ENCODE results near the gene FUOM. TPM values are rescaled to one million over a fixed set of nuclear protein-coding genes. Genes with fewer than 3 reads are reported as not detected.

Gene FUOM
- total RNA-seq, 1 donor from 2014 or later: 75.5 TPM

DNA sequence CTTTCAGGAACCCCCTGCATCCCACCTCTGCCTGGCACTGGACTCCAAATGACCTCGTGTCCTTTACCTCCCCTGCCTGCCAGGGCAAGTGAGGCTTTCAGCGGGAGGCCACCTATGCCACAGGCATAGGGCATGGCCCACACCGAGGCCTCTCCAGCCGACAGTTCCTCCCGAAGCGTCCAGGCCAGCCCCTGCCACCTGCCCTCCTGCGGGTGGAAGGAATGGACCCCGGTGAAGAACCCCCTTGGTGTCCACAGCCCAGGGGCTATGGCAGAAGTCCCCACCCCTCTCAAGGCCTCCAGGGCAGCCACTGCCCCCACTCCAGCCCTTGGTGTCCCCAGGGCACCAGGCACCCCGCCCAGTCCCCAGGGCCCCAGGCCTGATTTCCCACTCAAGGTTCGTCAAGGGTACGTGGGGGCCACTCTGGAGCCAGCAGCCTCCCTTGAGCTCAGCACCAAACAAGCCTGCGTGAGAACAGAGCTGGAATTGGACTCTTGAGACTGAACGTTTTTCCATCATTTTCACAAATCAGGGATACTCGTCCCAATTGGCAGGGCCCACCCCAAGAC, 3.1 kb downstream of the FUOM start:
- H3K4me3 ChIP-seq (ENCODE audit: low read depth, low read length): no peak overlapping the region
- TF ChIP-seq, protein P1, sequence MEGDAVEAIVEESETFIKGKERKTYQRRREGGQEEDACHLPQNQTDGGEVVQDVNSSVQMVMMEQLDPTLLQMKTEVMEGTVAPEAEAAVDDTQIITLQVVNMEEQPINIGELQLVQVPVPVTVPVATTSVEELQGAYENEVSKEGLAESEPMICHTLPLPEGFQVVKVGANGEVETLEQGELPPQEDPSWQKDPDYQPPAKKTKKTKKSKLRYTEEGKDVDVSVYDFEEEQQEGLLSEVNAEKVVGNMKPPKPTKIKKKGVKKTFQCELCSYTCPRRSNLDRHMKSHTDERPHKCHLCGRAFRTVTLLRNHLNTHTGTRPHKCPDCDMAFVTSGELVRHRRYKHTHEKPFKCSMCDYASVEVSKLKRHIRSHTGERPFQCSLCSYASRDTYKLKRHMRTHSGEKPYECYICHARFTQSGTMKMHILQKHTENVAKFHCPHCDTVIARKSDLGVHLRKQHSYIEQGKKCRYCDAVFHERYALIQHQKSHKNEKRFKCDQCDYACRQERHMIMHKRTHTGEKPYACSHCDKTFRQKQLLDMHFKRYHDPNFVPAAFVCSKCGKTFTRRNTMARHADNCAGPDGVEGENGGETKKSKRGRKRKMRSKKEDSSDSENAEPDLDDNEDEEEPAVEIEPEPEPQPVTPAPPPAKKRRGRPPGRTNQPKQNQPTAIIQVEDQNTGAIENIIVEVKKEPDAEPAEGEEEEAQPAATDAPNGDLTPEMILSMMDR (conservative IDR thresholded peaks at IDR 0.05; ENCODE audit: low read depth, low read length): no peak
- no peak for DNase-seq (ENCODE audit: low read depth)

DNA sequence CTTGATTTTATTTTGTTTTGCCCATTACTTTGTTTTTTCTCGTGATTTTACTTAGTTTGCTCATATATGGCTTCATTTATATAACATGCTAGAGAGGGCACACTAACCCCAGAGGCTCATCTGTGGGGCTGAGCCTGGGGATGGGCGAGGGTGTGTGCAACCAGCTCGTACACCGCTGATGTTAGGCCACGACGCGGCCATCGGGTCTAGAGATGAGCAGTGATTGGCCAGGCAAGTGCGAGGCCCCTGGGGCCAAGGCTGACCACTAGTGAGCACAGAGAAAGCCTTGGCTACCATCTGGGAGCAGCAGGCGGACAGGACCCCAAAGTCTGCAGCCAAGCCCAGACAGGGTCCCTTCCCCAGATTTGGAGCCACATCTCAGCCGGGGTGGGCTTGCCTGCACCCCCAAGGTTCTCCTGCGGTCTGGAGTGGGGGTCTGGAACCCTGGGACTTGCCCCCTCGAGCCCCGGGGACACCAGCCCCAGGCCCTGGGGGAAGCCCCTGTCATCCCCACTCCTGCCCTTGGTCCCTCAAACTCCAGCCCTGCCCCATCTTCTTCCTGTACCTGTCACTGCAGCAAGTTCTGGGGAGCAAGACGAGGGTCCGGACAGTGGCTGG, 3.7 kb downstream of the FUOM start:
- H3K4me3 ChIP-seq (ENCODE audit: low read depth, low read length): no peak overlapping the region
- DNase-seq (ENCODE audit: low read depth): no peak
- TF ChIP-seq, protein P1 (conservative IDR thresholded peaks at IDR 0.05; ENCODE audit: low read depth, low read length): no peak

DNA sequence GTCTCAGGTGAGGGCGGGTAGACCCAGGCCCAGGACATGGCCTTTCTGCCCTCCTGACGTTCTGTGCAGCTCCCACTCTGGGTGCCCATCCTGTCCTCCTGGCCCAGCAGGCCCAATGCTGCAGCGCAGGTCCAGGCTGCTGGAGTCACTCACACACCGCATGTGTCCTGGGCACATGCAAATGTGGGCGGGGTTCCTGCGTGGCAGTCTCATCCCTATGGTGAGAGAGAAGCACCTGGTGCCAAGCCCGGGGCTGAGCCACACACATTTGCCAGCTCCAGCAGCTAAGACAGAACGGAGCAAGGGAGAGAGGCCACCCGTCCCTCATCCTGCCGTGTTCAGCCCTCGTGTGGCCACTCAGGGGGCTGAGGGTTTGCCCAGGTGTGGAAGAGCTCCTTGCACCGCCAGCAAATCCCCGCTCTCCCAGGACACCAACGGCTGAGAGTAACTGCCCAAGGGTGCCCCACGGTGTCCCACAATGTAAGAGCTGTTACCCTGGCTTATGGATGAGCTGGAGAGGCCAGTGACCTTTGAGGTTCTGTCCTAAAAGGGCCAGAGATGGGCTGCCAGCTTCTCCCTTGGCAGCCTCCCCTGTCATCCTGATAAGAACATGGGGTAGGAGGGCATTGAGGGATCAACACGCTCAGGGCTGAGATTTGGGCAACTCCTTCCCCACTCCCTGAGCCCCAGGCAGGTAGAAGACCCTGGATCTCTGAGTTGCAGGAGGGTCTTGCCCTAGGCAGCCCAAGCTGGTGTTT, 4.4 kb downstream of the FUOM start:
- H3K4me3 ChIP-seq (ENCODE audit: low read depth, low read length): no peak overlapping the region
- TF ChIP-seq, protein P1 (conservative IDR thresholded peaks at IDR 0.05; ENCODE audit: low read depth, low read length): no peak
- DNase-seq (ENCODE audit: low read depth): no peak

DNA sequence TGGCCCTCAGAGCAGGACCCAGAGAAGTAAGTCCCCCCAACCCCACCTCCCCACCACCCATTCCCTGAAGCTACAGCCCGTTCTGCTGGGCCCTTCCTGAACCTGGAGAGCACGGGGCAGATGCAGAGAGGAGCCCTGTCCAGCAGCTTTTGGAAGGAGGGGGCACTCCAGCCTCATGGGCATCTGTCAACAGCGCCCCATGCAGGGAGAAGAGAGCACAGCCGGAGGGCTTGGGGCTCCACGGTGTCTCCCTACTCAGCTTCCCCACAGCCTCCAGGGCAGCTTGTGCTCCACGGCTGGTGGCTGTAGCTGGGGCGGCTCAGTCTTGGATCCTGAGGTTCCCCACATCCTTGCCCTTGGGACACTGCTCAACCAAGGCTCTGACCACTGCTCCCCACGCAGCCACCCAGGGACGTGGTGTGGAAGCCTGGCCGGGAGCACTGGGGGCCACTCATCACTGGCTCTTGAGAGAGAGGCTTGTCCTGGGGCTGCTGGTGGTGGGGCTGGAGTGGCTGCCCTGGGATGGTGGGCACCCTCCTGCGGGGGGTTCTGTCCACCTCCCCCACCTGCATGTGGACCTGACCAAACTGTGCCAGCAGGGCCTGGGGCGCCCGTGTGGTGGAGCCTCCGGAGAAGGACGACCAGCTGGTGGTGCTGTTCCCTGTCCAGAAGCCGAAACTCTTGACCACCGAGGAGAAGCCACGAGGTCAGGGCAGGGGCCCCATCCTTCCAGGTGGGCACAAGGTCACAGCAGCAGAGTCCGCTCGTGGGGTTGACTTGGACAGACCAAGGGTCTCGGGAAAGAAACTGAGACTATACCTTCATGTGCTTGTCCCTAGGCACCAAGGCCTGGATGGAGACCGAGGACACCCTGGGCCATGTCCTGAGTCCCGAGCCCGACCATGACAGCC, 6.2 kb downstream of the FUOM start:
- no peak for DNase-seq (ENCODE audit: low read depth)
- H3K4me3 ChIP-seq (ENCODE audit: low read depth, low read length): no peak overlapping the region
- TF ChIP-seq, protein P1 (conservative IDR thresholded peaks at IDR 0.05; ENCODE audit: low read depth, low read length): no peak

DNA sequence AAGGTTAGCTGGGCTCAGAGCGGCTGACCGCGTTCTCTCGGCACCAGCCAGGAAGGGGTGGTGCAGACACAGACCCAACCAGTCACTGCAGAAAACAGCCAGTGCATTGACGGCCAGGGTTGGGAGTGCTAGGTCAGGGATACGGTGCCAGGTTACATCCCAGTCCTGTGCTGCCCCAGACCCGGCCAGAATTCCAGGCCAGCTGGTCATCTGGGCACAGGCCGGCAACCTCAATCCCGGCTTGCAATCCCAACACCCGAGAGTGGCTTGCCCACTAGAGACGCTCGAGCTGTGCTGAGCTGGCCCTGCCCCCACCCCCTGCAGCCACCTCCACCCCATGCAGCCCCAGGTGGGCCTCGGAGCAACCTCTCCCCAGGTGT, 6.9 kb downstream of the FUOM start:
- H3K4me3 ChIP-seq (ENCODE audit: low read depth, low read length): no peak overlapping the region
- TF ChIP-seq, protein P1 (conservative IDR thresholded peaks at IDR 0.05; ENCODE audit: low read depth, low read length): no peak
- no peak for DNase-seq (ENCODE audit: low read depth)

DNA sequence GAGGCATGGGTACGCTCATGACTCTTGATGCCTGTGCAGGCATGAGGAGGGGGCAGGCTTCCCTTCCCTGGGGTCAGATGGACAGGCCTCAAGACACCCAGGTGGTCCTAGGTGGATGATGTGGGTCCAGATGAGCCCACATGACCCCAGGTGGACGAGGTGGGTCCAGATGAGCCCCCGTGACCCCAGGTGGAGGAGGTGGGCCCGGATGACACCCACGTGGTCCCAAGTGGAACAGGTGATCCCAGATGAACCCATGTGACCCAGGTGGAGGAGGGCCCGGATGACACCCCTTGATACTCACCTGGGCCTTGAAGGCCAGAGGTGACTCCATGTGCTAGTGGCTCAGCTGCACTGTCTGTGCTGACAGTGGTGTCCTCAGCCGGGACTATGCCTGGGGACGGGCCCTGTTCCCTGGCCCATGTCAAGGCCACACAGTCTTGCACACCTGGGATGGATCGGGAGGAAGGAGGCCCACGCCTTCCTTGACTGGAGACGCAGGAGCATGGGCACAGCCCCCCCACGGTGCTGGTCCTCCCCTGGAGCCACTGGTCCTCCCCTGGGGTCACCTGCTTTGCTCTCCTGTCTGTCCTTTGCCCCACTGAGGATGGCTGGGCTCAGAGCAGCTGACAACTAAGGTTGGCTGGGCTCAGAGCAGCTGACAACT, 7.4 kb downstream of the FUOM start:
- TF ChIP-seq, protein P1 (conservative IDR thresholded peaks at IDR 0.05; ENCODE audit: low read depth, low read length): no peak
- H3K4me3 ChIP-seq (ENCODE audit: low read depth, low read length): no peak overlapping the region
- no peak for DNase-seq (ENCODE audit: low read depth)

All from epithelial cell of proximal tubule (primary cell).